ENCODE data around the gene NIN. TPM values are rescaled to one million over a fixed set of nuclear protein-coding genes. Genes with fewer than 3 reads are reported as not detected.

The NIN gene
- total RNA-seq, 1 donor from 2014 or later: 33.2 TPM

DNA sequence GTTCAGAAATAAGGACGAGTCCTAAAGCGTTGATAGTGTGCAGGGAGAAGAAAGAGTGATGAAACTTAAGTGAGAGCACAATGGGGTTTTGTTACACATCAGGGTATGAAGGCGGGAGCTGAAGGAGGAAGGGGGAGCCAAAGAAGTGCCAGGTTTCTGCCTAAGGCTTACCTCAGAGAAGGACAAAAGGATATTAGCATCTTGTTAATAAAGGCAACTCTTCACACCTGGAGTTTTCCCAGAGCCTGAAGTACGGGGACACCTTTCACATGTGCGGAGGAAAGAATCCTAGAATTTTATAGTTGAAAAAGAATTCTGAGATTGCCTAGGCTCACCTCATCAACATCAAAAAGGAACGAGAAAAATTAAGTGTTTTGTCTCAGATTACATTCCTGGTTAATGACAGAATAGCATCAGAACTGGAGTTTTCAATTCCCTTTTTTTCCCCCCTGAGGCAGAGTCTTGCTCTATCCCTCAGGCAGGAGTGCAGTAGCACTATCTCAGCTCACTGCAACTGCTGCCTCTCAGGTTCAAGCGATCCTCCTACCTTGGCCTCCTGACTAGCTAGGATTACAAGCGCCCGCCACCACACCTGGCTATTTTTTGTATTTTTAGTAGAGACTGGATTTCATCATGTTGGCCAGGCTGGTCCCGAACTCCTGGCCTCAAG is 160.6 kb downstream of the NIN start:
- TF ChIP-seq, protein P1, sequence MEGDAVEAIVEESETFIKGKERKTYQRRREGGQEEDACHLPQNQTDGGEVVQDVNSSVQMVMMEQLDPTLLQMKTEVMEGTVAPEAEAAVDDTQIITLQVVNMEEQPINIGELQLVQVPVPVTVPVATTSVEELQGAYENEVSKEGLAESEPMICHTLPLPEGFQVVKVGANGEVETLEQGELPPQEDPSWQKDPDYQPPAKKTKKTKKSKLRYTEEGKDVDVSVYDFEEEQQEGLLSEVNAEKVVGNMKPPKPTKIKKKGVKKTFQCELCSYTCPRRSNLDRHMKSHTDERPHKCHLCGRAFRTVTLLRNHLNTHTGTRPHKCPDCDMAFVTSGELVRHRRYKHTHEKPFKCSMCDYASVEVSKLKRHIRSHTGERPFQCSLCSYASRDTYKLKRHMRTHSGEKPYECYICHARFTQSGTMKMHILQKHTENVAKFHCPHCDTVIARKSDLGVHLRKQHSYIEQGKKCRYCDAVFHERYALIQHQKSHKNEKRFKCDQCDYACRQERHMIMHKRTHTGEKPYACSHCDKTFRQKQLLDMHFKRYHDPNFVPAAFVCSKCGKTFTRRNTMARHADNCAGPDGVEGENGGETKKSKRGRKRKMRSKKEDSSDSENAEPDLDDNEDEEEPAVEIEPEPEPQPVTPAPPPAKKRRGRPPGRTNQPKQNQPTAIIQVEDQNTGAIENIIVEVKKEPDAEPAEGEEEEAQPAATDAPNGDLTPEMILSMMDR (IDR thresholded peaks at IDR 0.05; ENCODE audit: unreplicated experiment): no peak
- peaks cover 8% of the 10 kb centered on the region for H3K9me3 Mint-ChIP-seq
- H3K4me1 Mint-ChIP-seq: peaks cover 14% of the 10 kb centered on the region
- H3K27ac Mint-ChIP-seq: no peak overlapping the region
- H3K36me3 Mint-ChIP-seq: no peaks in the 10 kb centered on the region
- no peak for DNase-seq (ENCODE audit: low spot score in 2 of 2, unreplicated experiment in 2 of 2)
- no peak overlapping the region for H3K4me3 Mint-ChIP-seq
- no peaks in the 10 kb centered on the region for H3K27me3 Mint-ChIP-seq (ENCODE audit: low read depth)

Other genes starting within 250 kb of the NIN start
- 29.9 to 33.5 TPM (median 31.7 TPM) in 3 replicates for gene SAV1, start 162.9 kb downstream of the NIN start, total RNA-seq
- gene ABHD12B, start 40.9 kb upstream of the NIN start, total RNA-seq: 0.16 to 0.47 TPM (median 0.27 TPM) in 3 replicates
- gene PYGL, start 113.3 kb upstream of the NIN start, total RNA-seq: 19.9 to 21.6 TPM (median 20.8 TPM) in 3 replicates

Data from mesothelial cell of epicardium (in vitro differentiated cells).